Measurements from ENCODE around the gene DAZL. TPM values are rescaled to one million over a fixed set of nuclear protein-coding genes. Genes with fewer than 3 reads are reported as not detected.

Gene DAZL
- total RNA-seq, 2 experiments from 2014 or later: not detected

GRCh38 chr3:16589120-16589519 lies 16.1 kb downstream of the DAZL start:
- no peak for DNase-seq
- ChIA-PET CTCF (interaction anchor here (1.0 kb wide), 1 partner anchor 13 kb away, joined by 3 read pairs; no protein-coding TSS in a partner anchor), POLR2A (no interaction called here)
- no peak overlapping the region for H3K4me3 Mint-ChIP-seq
- no peaks in the 10 kb centered on the region for H3K36me3 Mint-ChIP-seq
- intact Hi-C loops (cut with micrococcal nuclease): no loop called here
- H3K4me1 Mint-ChIP-seq (ENCODE audit: low read depth): peaks cover 12% of the 10 kb centered on the region
- H3K9me3 Mint-ChIP-seq: no peaks in the 10 kb centered on the region
- H3K27me3 Mint-ChIP-seq: peaks cover 8% of the 10 kb centered on the region
- H3K27ac Mint-ChIP-seq: no peak overlapping the region

DNA sequence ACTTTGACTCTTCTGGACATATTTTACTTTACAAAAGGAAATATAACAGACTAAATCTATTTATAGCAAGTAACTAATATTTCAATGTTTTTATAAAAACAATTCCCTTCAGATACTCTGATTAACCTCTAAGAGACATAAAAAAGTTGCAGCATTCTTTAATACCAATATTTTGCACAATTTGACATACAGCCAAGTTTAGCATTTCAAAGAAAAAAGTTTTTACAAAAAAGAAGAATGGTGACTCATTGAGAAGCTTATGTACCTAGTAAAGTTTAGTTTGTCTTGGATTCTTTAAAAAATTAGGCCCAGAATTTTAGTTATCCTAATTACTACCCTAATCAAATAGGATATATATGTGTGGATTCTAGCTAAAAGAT lies 17.6 kb downstream of the DAZL start:
- Mint-ChIP-seq H3K27me3 (peaks cover 8% of the 10 kb centered on the region), H3K27ac (no peak overlapping the region), H3K4me1 (ENCODE audit: low read depth) (peaks cover 12% of the 10 kb centered on the region), H3K4me3 (no peak overlapping the region), H3K9me3 (no peaks in the 10 kb centered on the region), H3K36me3 (no peaks in the 10 kb centered on the region)
- CTCF ChIA-PET: interaction anchor here (0.7 to 1.3 kb wide), 2 partner anchors 15 to 320 kb away, joined by 3 read pairs; no protein-coding TSS in a partner anchor
- no peak for DNase-seq
- intact Hi-C loops (cut with micrococcal nuclease): no loop called here
- POLR2A ChIA-PET: no interaction called here

DNA sequence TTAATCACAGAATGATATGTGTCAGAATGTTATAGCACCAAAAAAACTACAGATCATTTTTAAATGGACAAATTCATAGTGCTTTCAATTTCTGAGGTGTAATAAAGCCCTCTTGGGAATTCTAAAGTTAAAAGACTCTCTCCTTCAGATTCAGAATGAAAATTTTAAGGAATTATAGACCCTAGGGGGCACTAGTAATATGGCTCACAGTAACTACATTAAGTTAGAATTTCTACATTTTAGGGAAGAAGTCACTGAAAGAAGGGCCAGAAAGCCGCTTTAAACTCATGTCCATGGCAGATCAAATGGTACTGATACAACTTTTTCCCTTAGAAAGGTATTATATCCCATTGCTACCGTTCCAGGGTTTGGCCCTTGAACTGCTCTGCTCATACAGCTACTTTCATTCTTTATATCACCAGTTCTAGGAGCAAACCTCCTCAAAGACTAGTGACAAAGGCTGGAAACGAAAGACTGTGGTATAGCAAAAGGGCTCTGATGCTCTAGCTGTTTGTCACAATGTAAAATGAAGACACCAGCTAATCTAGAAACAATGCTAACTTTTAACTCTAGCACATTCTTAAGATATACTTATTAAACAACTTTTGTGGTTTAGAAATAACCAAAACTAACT lies 18.1 kb downstream of the DAZL start:
- H3K4me3 Mint-ChIP-seq: no peak overlapping the region
- H3K4me1 Mint-ChIP-seq (ENCODE audit: low read depth): peaks cover 12% of the 10 kb centered on the region
- H3K9me3 Mint-ChIP-seq: no peaks in the 10 kb centered on the region
- CTCF ChIA-PET: interaction anchor here (0.7 to 1.3 kb wide), 2 partner anchors 16 to 320 kb away, joined by 3 read pairs; no protein-coding TSS in a partner anchor
- POLR2A ChIA-PET: no interaction called here
- intact Hi-C loops (cut with micrococcal nuclease): no loop called here
- H3K36me3 Mint-ChIP-seq: no peaks in the 10 kb centered on the region
- no peak overlapping the region for H3K27ac Mint-ChIP-seq
- peaks cover 8% of the 10 kb centered on the region for H3K27me3 Mint-ChIP-seq
- DNase-seq: no peak

DNA sequence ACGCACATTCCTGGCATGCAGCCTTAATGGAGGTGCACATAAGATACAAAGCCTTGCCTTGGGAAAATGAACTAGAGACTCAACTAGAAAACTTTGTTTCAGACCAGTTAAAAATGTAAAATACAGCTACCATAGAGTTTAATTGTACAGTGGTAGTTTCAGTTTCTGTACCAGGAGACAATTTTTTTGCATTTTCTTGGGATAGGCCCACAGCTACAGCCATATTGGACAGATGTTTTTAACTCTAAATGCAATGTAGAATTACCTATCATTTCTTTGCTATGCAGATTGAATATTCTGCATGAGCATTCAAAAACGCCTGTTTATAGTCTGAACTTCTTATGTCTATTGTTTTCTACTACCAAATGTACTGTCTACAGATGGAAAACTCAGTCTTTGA lies 20.3 kb downstream of the DAZL start:
- Mint-ChIP-seq H3K4me3 (no peak overlapping the region), H3K36me3 (no peaks in the 10 kb centered on the region), H3K9me3 (no peaks in the 10 kb centered on the region), H3K27ac (no peak overlapping the region), H3K27me3 (no peaks in the 10 kb centered on the region), H3K4me1 (ENCODE audit: low read depth) (peaks cover 5% of the 10 kb centered on the region)
- intact Hi-C loops (cut with micrococcal nuclease): no loop called here
- CTCF ChIA-PET: interaction anchor here (2.1 kb wide), 1 partner anchor 16 kb away, joined by 5 read pairs; no protein-coding TSS in a partner anchor
- POLR2A ChIA-PET: no interaction called here
- no peak for DNase-seq

- no peak for DNase-seq
- ChIA-PET POLR2A (no interaction called here), CTCF (interaction anchor here (2.1 kb wide), 1 partner anchor 17 kb away, joined by 5 read pairs; no protein-coding TSS in a partner anchor)
- H3K4me1 Mint-ChIP-seq (ENCODE audit: low read depth): no peaks in the 10 kb centered on the region
- H3K27ac Mint-ChIP-seq: no peak overlapping the region
- H3K9me3 Mint-ChIP-seq: no peaks in the 10 kb centered on the region
- H3K27me3 Mint-ChIP-seq: no peaks in the 10 kb centered on the region
- H3K4me3 Mint-ChIP-seq: no peak overlapping the region
- no peaks in the 10 kb centered on the region for H3K36me3 Mint-ChIP-seq
- intact Hi-C loops (cut with micrococcal nuclease): no loop called here
Observed at GRCh38 chr3:16583551-16583950, 21.7 kb downstream of the DAZL start.

GRCh38 chr3:16570113-16570512 lies 35.1 kb downstream of the DAZL start:
- intact Hi-C loops (cut with micrococcal nuclease): no loop called here

GRCh38 chr3:16568532-16568931 lies 36.7 kb downstream of the DAZL start:
- Mint-ChIP-seq H3K4me1 (ENCODE audit: low read depth) (no peaks in the 10 kb centered on the region), H3K27ac (no peak overlapping the region), H3K36me3 (no peaks in the 10 kb centered on the region), H3K27me3 (peaks cover 10% of the 10 kb centered on the region), H3K9me3 (no peaks in the 10 kb centered on the region), H3K4me3 (no peak overlapping the region)
- no peak for DNase-seq
- POLR2A ChIA-PET: no interaction called here
- intact Hi-C loops (cut with micrococcal nuclease): no loop called here
- CTCF ChIA-PET: no interaction called here

More at GRCh38 chr3:16570113-16570512, 35.1 kb downstream of the DAZL start:
- DNase-seq: no peak
- Mint-ChIP-seq H3K4me1 (ENCODE audit: low read depth) (no peaks in the 10 kb centered on the region), H3K9me3 (no peaks in the 10 kb centered on the region), H3K27ac (no peak overlapping the region), H3K27me3 (peaks cover 10% of the 10 kb centered on the region), H3K4me3 (no peak overlapping the region), H3K36me3 (no peaks in the 10 kb centered on the region)
- ChIA-PET POLR2A (no interaction called here), CTCF (no interaction called here)

DNA sequence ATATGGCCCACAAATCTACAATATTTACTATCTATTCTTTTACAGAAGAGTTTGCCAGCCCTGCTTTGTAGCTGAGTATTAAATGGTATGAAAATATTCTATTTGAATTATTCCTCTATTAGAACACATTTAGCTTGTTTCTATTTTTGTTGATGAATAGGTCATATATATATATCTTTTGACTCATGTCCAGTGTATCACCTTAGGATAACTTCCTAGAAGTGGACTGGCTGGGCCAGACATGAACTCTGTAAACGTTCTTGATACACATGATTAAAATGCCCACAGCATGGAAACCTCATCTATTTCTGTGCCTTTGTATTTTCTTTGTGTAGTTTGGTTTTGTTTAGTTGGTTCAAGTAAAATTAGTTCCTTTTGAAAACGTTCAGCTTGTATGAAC lies 37.1 kb downstream of the DAZL start:
- ChIA-PET CTCF (no interaction called here), POLR2A (no interaction called here)
- intact Hi-C loops (cut with micrococcal nuclease): no loop called here
- DNase-seq: no peak
- Mint-ChIP-seq H3K27ac (no peak overlapping the region), H3K4me3 (no peak overlapping the region), H3K9me3 (no peaks in the 10 kb centered on the region), H3K36me3 (no peaks in the 10 kb centered on the region), H3K4me1 (ENCODE audit: low read depth) (no peaks in the 10 kb centered on the region), H3K27me3 (peaks cover 10% of the 10 kb centered on the region)

DNA sequence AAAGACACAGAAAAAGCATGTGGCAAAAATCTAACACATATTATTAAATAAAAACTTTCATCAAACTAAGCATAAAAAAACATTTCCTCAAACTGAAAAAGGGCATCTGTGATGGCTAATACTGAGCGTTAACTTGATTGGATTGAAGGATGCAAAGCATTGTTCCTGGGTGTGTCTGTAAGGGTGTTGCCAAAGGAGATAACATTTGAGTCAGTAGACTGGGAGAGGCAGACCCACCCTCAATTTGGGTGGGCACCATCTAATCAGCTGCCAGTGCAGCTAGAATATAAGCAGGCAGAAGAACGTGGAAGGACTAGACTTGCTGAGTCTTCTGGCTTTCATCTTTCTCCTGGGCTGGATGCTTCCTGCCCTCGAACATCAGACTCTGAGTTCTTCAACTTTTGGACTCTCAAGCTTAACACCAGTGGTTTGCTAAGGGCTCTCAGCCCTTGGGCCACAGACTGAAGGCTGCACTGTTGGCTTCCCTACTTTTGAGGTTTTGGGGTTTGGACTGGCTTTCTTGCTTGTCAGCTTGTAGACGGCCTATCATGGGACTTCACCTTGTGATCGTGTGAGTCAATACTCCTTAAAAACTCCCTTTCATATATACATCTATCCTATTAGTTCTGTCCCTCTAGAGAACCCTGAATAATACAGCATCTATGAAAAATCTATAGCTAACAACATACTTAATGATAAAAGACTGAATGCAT lies 45.4 kb downstream of the DAZL start:
- no peak for DNase-seq
- Mint-ChIP-seq H3K27me3 (peaks cover 5% of the 10 kb centered on the region), H3K27ac (no peak overlapping the region), H3K9me3 (no peaks in the 10 kb centered on the region), H3K4me1 (ENCODE audit: low read depth) (no peaks in the 10 kb centered on the region), H3K4me3 (no peak overlapping the region), H3K36me3 (no peaks in the 10 kb centered on the region)
- CTCF ChIA-PET: no interaction called here
- intact Hi-C loops (cut with micrococcal nuclease): no loop called here
- POLR2A ChIA-PET: no interaction called here

- CTCF ChIA-PET: interaction anchor here (5.9 kb wide), 1 partner anchor 287 kb away, joined by 61 read pairs; the partner anchor contains the start of genes DPH3 and OXNAD1
- peaks cover 3% of the 10 kb centered on the region for H3K4me1 Mint-ChIP-seq (ENCODE audit: low read depth)
- H3K27ac Mint-ChIP-seq: no peak overlapping the region
- DNase-seq: no peak
- no peaks in the 10 kb centered on the region for H3K36me3 Mint-ChIP-seq
- intact Hi-C loops (cut with micrococcal nuclease): loop anchor here (5.0 kb wide), 1 partner anchor 217 kb away; no protein-coding TSS in a partner anchor
- POLR2A ChIA-PET: no interaction called here
- H3K9me3 Mint-ChIP-seq: no peaks in the 10 kb centered on the region
- H3K4me3 Mint-ChIP-seq: no peak overlapping the region
- peaks cover 6% of the 10 kb centered on the region for H3K27me3 Mint-ChIP-seq
Observed at GRCh38 chr3:16554126-16554525, 51.1 kb downstream of the DAZL start.

- no peaks in the 10 kb centered on the region for H3K9me3 Mint-ChIP-seq
- ChIA-PET POLR2A (no interaction called here), CTCF (interaction anchor here (1.1 to 5.9 kb wide), 3 partner anchors 57 to 286 kb away, joined by 4 to 61 read pairs (median 33); partner anchors contain the start of genes DPH3 and OXNAD1)
- no peak overlapping the region for H3K27ac Mint-ChIP-seq
- H3K4me1 Mint-ChIP-seq (ENCODE audit: low read depth): peaks cover 3% of the 10 kb centered on the region
- H3K36me3 Mint-ChIP-seq: no peaks in the 10 kb centered on the region
- no peak for DNase-seq
- no peak overlapping the region for H3K4me3 Mint-ChIP-seq
- intact Hi-C loops (cut with micrococcal nuclease): loop anchor here (5.0 kb wide), 1 partner anchor 215 kb away; no protein-coding TSS in a partner anchor
- peaks cover 5% of the 10 kb centered on the region for H3K27me3 Mint-ChIP-seq
Observed at GRCh38 chr3:16552757-16553156, 52.5 kb downstream of the DAZL start.

GRCh38 chr3:16551342-16551976 lies 53.8 kb downstream of the DAZL start:
- Mint-ChIP-seq H3K4me1 (ENCODE audit: low read depth) (peaks cover 3% of the 10 kb centered on the region), H3K4me3 (no peak overlapping the region), H3K27me3 (peaks cover 5% of the 10 kb centered on the region), H3K9me3 (no peaks in the 10 kb centered on the region), H3K36me3 (no peaks in the 10 kb centered on the region), H3K27ac (peak overlapping the region; percentile 59)
- ChIA-PET CTCF (interaction anchor here (1.0 to 5.9 kb wide), 6 partner anchors 231 to 284 kb away, joined by 3 to 61 read pairs (median 12); partner anchors contain the start of genes DPH3 and OXNAD1), POLR2A (no interaction called here)
- intact Hi-C loops (cut with micrococcal nuclease): loop anchor here (1.0 to 5.0 kb wide), 4 partner anchors 39 to 503 kb away; partner anchors contain the start of gene RFTN1
- DNase-seq: no peak
